Skeletal muscle tissue (tissue), 4 donors: ENCODE data around the gene VEGFD. TPM values are rescaled to one million over a fixed set of nuclear protein-coding genes. Genes with fewer than 3 reads are reported as not detected.
"Not testable (repeated sequence)": the region's sequence is repeated elsewhere in the genome, so short reads cannot be mapped to it uniquely, and the experiment has no call there.

Experiments
- H3K27ac ChIP-seq: one replicate; pipeline ENCODE4 v1.7.0; 2013; ENCODE audit warnings: mild to moderate bottlenecking, low read depth, low read length, inconsistent platforms
- H3K27me3 ChIP-seq, 3 donors: one replicate each; pipeline ENCODE4 v1.7.0; 2013; ENCODE audit warnings: low read length in 3 of 3; ENCODE audit not compliant: control insufficient read depth in 3 of 3, insufficient read depth in 3 of 3
- H3K36me3 ChIP-seq, 3 donors: one replicate each; pipeline ENCODE4 v1.7.0; 2013; ENCODE audit warnings: low read length in 3 of 3; ENCODE audit not compliant: control insufficient read depth in 3 of 3, insufficient read depth in 3 of 3
- H3K4me1 ChIP-seq, 3 donors: one replicate each; pipeline ENCODE4 v1.7.0; 2013; ENCODE audit warnings: low read length in 3 of 3, mild to moderate bottlenecking in 3 of 3; ENCODE audit not compliant: control insufficient read depth in 3 of 3, insufficient read depth in 3 of 3
- H3K4me3 ChIP-seq, 3 donors: one replicate each; pipeline ENCODE4 v1.7.0; 2013; ENCODE audit warnings: low read length in 3 of 3
- H3K9ac ChIP-seq, 3 donors: one replicate each; pipeline ENCODE4 v1.7.0; 2013; ENCODE audit warnings: low read length in 3 of 3, mild to moderate bottlenecking in 3 of 3, moderate library complexity in 2 of 3, low read depth in 1 of 3
- H3K9me3 ChIP-seq, 3 donors: one replicate each; pipeline ENCODE4 v1.7.0; 2013; ENCODE audit warnings: low read length in 3 of 3; ENCODE audit not compliant: control insufficient read depth in 3 of 3
- total RNA-seq: library from RNA; depleted of rRNA; stranded (reverse); fragments of >200 nt; gene quantifications from one replicate; pipeline ENCODE4 v1.2.3, GENCODE V29; 2014
- donor health status: Osteomylitis.

VEGFD gene
- total RNA-seq, 1 donor from 2014 or later, result under 0.01 TPM

GRCh38 chrX:15319075-15319474, 65.1 kb downstream of the VEGFD start:
- no peak overlapping the region for H3K27ac ChIP-seq

GRCh38 chrX:15315509-15315908, 68.7 kb downstream of the VEGFD start, which contains the start of gene ASB11:
TSS of gene ASB11 (minus strand) at chrX:15315640. CDS start at chrX:15315605, 35 bp downstream.
- Histone ChIP-seq H3K4me3 (peak within 1 kb of the TSS; percentile 27 to 73 (median 54)), H3K9ac (peak within 1 kb of the TSS; percentile 55 to 78 (median 71)), H3K27ac (peak within 1 kb of the TSS; percentile 71), H3K9me3 (no peaks in the 10 kb centered on the region), H3K4me1 (no peaks in the 10 kb centered on the region), H3K27me3 (no peaks in the 10 kb centered on the region), H3K36me3 (peaks cover 0 to under 1% (median 0%) of the 10 kb centered on the region in 3 donors)

More at GRCh38 chrX:15319075-15319474, 65.1 kb downstream of the VEGFD start:
- H3K4me1 ChIP-seq, result no peaks in the 10 kb centered on the region
- H3K9me3 ChIP-seq, result no peaks in the 10 kb centered on the region
- H3K36me3 ChIP-seq, result peaks cover 0 to 8% (median 4%) of the 10 kb centered on the region in 3 donors
- H3K27me3 ChIP-seq, result no peaks in the 10 kb centered on the region
- H3K4me3 ChIP-seq, result no peak overlapping the region
- H3K9ac ChIP-seq, result no peak overlapping the region

GRCh38 chrX:15314472-15314871, 69.7 kb downstream of the VEGFD start:
- Histone ChIP-seq H3K9ac (peak overlapping the region; percentile 64 to 78 (median 74)), H3K9me3 (no peaks in the 10 kb centered on the region), H3K4me1 (peaks cover 0 to 3% (median 0%) of the 10 kb centered on the region in 3 donors), H3K36me3 (no peaks in the 10 kb centered on the region), H3K27ac (peak overlapping the region; percentile 71), H3K4me3 (peak overlapping the region; percentile 27 to 73 (median 47)), H3K27me3 (no peaks in the 10 kb centered on the region)

- H3K36me3 ChIP-seq, result no peaks in the 10 kb centered on the region
- no peaks in the 10 kb centered on the region for H3K27me3 ChIP-seq
- H3K4me3 ChIP-seq, result peak overlapping the region; percentile 42 to 51 (median 47)
- peak overlapping the region; percentile 71 for H3K27ac ChIP-seq
- H3K9ac ChIP-seq, result peak overlapping the region; percentile 57 to 74 (median 60)
- no peaks in the 10 kb centered on the region for H3K9me3 ChIP-seq
- peaks cover 0 to 11% (median 5%) of the 10 kb centered on the region in 3 donors for H3K4me1 ChIP-seq
These were observed 73.1 kb downstream of the VEGFD start for GRCh38 chrX:15311119-15311518.

- Histone ChIP-seq H3K27me3 (no peaks in the 10 kb centered on the region), H3K36me3 (no peaks in the 10 kb centered on the region), H3K9ac (peak overlapping the region in 1 of 3 donors; percentile 35), H3K27ac (peak overlapping the region; percentile 71), H3K9me3 (no peaks in the 10 kb centered on the region), H3K4me1 (peaks cover 2 to 11% (median 5%) of the 10 kb centered on the region in 3 donors), H3K4me3 (peak overlapping the region in 1 of 3 donors; percentile 35)
These were observed 74.1 kb downstream of the VEGFD start for GRCh38 chrX:15310117-15310516.

- not testable (repeated sequence) for H3K27me3 ChIP-seq, H3K9ac ChIP-seq, H3K9me3 ChIP-seq, H3K27ac ChIP-seq, H3K4me3 ChIP-seq, H3K36me3 ChIP-seq
- H3K4me1 ChIP-seq, result peaks cover 11 to 22% (median 21%) of the 10 kb centered on the region in 3 donors
These were observed 78.3 kb downstream of the VEGFD start for GRCh38 chrX:15305899-15306298.

- H3K9ac ChIP-seq, result peak overlapping the region in 1 of 3 donors; percentile 77
- peaks cover 22 to 37% (median 28%) of the 10 kb centered on the region in 3 donors for H3K4me1 ChIP-seq
- H3K4me3 ChIP-seq, result no peak overlapping the region
- no peaks in the 10 kb centered on the region for H3K9me3 ChIP-seq
- peaks cover 0 to 2% (median 0%) of the 10 kb centered on the region in 3 donors for H3K36me3 ChIP-seq
- H3K27ac ChIP-seq, result peak overlapping the region; percentile 84
- H3K27me3 ChIP-seq, result no peaks in the 10 kb centered on the region
These were observed 82.3 kb downstream of the VEGFD start for GRCh38 chrX:15301924-15302323.

GRCh38 chrX:15299941-15300851, 84.0 kb downstream of the VEGFD start:
- Histone ChIP-seq H3K27ac (peak overlapping the region; percentile 44), H3K9me3 (no peaks in the 10 kb centered on the region), H3K36me3 (peaks cover 0 to 4% (median 0%) of the 10 kb centered on the region in 3 donors), H3K9ac (peak overlapping the region in 2 of 3 donors; percentile 28 to 60), H3K4me3 (peak overlapping the region in 1 of 3 donors; percentile 35), H3K27me3 (no peaks in the 10 kb centered on the region), H3K4me1 (peaks cover 20 to 37% (median 28%) of the 10 kb centered on the region in 3 donors)

- Histone ChIP-seq H3K9me3 (no peaks in the 10 kb centered on the region), H3K27me3 (no peaks in the 10 kb centered on the region), H3K9ac (peak overlapping the region in 1 of 3 donors; percentile 57), H3K27ac (peak overlapping the region; percentile 28), H3K4me1 (peaks cover 19 to 36% (median 28%) of the 10 kb centered on the region in 3 donors), H3K36me3 (peaks cover 0 to 5% (median 0%) of the 10 kb centered on the region in 3 donors), H3K4me3 (peak overlapping the region in 2 of 3 donors; percentile 14 to 29)
These were observed 85.4 kb downstream of the VEGFD start for GRCh38 chrX:15298780-15299179.

GRCh38 chrX:15298201-15298600, 86.0 kb downstream of the VEGFD start:
- peaks cover 0 to 5% (median 0%) of the 10 kb centered on the region in 3 donors for H3K36me3 ChIP-seq
- H3K4me1 ChIP-seq, result peaks cover 17 to 32% (median 28%) of the 10 kb centered on the region in 3 donors
- peak overlapping the region in 1 of 3 donors; percentile 57 for H3K9ac ChIP-seq
- no peak overlapping the region for H3K4me3 ChIP-seq
- H3K9me3 ChIP-seq, result no peaks in the 10 kb centered on the region
- H3K27me3 ChIP-seq, result no peaks in the 10 kb centered on the region
- H3K27ac ChIP-seq, result peak overlapping the region; percentile 28
